ENCODE measurements around the gene RPL12.
"Not testable (repeated sequence)": the region's sequence is repeated elsewhere in the genome, so short reads cannot be mapped to it uniquely, and the experiment has no call there.

The RPL12 gene

GRCh38 chr9:127466407-127466917 lies 15.3 kb upstream of the RPL12 start:
- not testable (repeated sequence) for DNase-seq

- DNase-seq = no peak
Measured at GRCh38 chr9:127463911-127464310, 12.7 kb upstream of the RPL12 start.

GRCh38 chr9:127463382-127463781 lies 12.2 kb upstream of the RPL12 start:
- no peak for DNase-seq

- no peak for DNase-seq
Measured at GRCh38 chr9:127458921-127459320, 7.7 kb upstream of the RPL12 start.

- no peak for DNase-seq
Measured at GRCh38 chr9:127457191-127457878, 6.1 kb upstream of the RPL12 start.

- DNase-seq = no peak
Measured at GRCh38 chr9:127455324-127455992, 4.3 kb upstream of the RPL12 start.

- no peak for DNase-seq
Measured at GRCh38 chr9:127452691-127453090, 1.5 kb upstream of the RPL12 start.

GRCh38 chr9:127451858-127452656 lies 851 bp upstream of the RPL12 start:
- peak; percentile 5 for DNase-seq

- peak; percentile 66 for DNase-seq
Measured at GRCh38 chr9:127451608-127451857, 327 bp upstream of the RPL12 start.

GRCh38 chr9:127450243-127450760 lies 904 bp downstream of the RPL12 start:
- no peak for DNase-seq

- no peak for DNase-seq
Measured at GRCh38 chr9:127449332-127449966, 1.8 kb downstream of the RPL12 start.

- no peak for DNase-seq
Measured at GRCh38 chr9:127448112-127448805, 2.9 kb downstream of the RPL12 start.

- DNase-seq = no peak
Measured at GRCh38 chr9:127447416-127448111, 3.6 kb downstream of the RPL12 start.

GRCh38 chr9:127446713-127447415 lies 4.3 kb downstream of the RPL12 start:
- no peak for DNase-seq

- DNase-seq = no peak
Measured at GRCh38 chr9:127445851-127446712, 5.1 kb downstream of the RPL12 start.

GRCh38 chr9:127444921-127445850 lies 6.0 kb downstream of the RPL12 start:
- no peak for DNase-seq

GRCh38 chr9:127444283-127444920 lies 6.8 kb downstream of the RPL12 start:
- no peak for DNase-seq

- DNase-seq = no peak
Measured at GRCh38 chr9:127438394-127438793, 12.8 kb downstream of the RPL12 start.
